Trophoblast cell (in vitro differentiated cells and primary cell): ENCODE results near the gene PALS1.
"Not testable (repeated sequence)": the region's sequence is repeated elsewhere in the genome, so short reads cannot be mapped to it uniquely, and the experiment has no call there.

ENCODE experiments used
- DNase-seq, 2 donors: peaks; one replicate each; pipeline ENCODE4 v3.0.0-alpha.2; 2016
- H2AFZ ChIP-seq: 2 replicates; pipeline ENCODE4 v1.6.1; 2013; ENCODE audit warnings: low read length, moderate library complexity, mild to moderate bottlenecking; ENCODE audit not compliant: insufficient read depth, poor library complexity
- H2AK5ac ChIP-seq: 2 replicates; pipeline ENCODE4 v1.6.1; 2013; ENCODE audit warnings: mild to moderate bottlenecking, low read length
- H2BK120ac ChIP-seq: 2 replicates; pipeline ENCODE4 v1.6.1; 2013; ENCODE audit warnings: low read length, mild to moderate bottlenecking, moderate library complexity; ENCODE audit not compliant: insufficient read depth, poor library complexity
- H2BK12ac ChIP-seq: 2 replicates; pipeline ENCODE4 v1.6.1; 2013; ENCODE audit warnings: mild to moderate bottlenecking, low read length, moderate library complexity
- H2BK5ac ChIP-seq: 2 replicates; pipeline ENCODE4 v1.6.1; 2013; ENCODE audit warnings: low read length, low read depth, moderate library complexity, mild to moderate bottlenecking; ENCODE audit not compliant: poor library complexity
- H3K14ac ChIP-seq: 2 replicates; pipeline ENCODE4 v1.6.1; 2013; ENCODE audit warnings: mild to moderate bottlenecking, low read length
- H3K18ac ChIP-seq: 2 replicates; pipeline ENCODE4 v1.6.1; 2013; ENCODE audit warnings: mild to moderate bottlenecking, low read length
- H3K23ac ChIP-seq: 2 replicates; pipeline ENCODE4 v1.6.1; 2013; ENCODE audit warnings: low read length
- H3K27ac ChIP-seq: 2 replicates; pipeline ENCODE4 v1.5.1; 2013; ENCODE audit warnings: low read depth, mild to moderate bottlenecking, inconsistent platforms, low read length, moderate library complexity
- H3K27me3 ChIP-seq: 2 replicates; pipeline ENCODE4 v1.6.1; 2013; ENCODE audit warnings: inconsistent platforms, mild to moderate bottlenecking, low read length, moderate library complexity; ENCODE audit not compliant: insufficient read depth
- H3K36me3 ChIP-seq, 2 experiments: 1 replicate in 1 of 2; 2 replicates in 1 of 2; pipeline ENCODE4 v1.6.1; 2013; ENCODE audit warnings: low read length in 2 of 2, mild to moderate bottlenecking in 2 of 2, moderate library complexity in 1 of 2; ENCODE audit not compliant: insufficient read depth in 2 of 2, control insufficient read depth in 1 of 2
- H3K4ac ChIP-seq: 2 replicates; pipeline ENCODE4 v1.6.1; 2013; ENCODE audit warnings: low read depth, mild to moderate bottlenecking, low read length, moderate library complexity
- H3K4me1 ChIP-seq, 2 experiments: 1 replicate in 1 of 2; 2 replicates in 1 of 2; pipeline ENCODE4 v1.6.1; 2013; ENCODE audit warnings: low read length in 2 of 2, mild to moderate bottlenecking in 2 of 2, moderate library complexity in 1 of 2; ENCODE audit not compliant: insufficient read depth in 2 of 2, control insufficient read depth in 1 of 2
- H3K4me2 ChIP-seq: 2 replicates; pipeline ENCODE4 v1.6.1; 2013; ENCODE audit warnings: inconsistent platforms, mild to moderate bottlenecking, low read length, moderate library complexity
- H3K4me3 ChIP-seq: 2 replicates; pipeline ENCODE4 v1.5.1; 2013; ENCODE audit warnings: mild to moderate bottlenecking, low read depth, low read length, inconsistent platforms
- H3K79me1 ChIP-seq: one replicate; pipeline ENCODE4 v1.6.1; 2013; ENCODE audit warnings: low read length
- H3K79me2 ChIP-seq: 2 replicates; pipeline ENCODE4 v1.6.1; 2013; ENCODE audit warnings: low read length, mild to moderate bottlenecking; ENCODE audit not compliant: control insufficient read depth, insufficient read depth, poor library complexity
- H3K9ac ChIP-seq: 2 replicates; pipeline ENCODE4 v1.6.1; 2013; ENCODE audit warnings: mild to moderate bottlenecking, low read length
- H3K9me3 ChIP-seq: 2 replicates; pipeline ENCODE4 v1.6.1; 2013; ENCODE audit warnings: low read depth, mild to moderate bottlenecking, control low read depth, inconsistent platforms, low read length; ENCODE audit not compliant: insufficient read depth
- H4K12ac ChIP-seq: 2 replicates; pipeline ENCODE4 v1.6.1; 2013; ENCODE audit warnings: low read depth, mild to moderate bottlenecking, low read length, moderate library complexity
- H4K8ac ChIP-seq: 2 replicates; pipeline ENCODE4 v1.6.1; 2013; ENCODE audit warnings: low read depth, mild to moderate bottlenecking, low read length, moderate library complexity
- H4K91ac ChIP-seq: one replicate; pipeline ENCODE4 v1.6.1; 2013; ENCODE audit warnings: low read depth, mild to moderate bottlenecking, low read length, moderate library complexity
- WGBS: extraction: QIAGEN DNeasy Blood & Tissue Kit; methylation state at CpG from one replicate; pipeline ENCODE4 v1.1.7; 2013; ENCODE audit warnings: missing lambda C conversion rate; ENCODE audit not compliant: insufficient read length, insufficient coverage; ENCODE audit errors: extremely low coverage; 5-methylcytosine and 5-hydroxymethylcytosine counted together

The PALS1 gene

DNA sequence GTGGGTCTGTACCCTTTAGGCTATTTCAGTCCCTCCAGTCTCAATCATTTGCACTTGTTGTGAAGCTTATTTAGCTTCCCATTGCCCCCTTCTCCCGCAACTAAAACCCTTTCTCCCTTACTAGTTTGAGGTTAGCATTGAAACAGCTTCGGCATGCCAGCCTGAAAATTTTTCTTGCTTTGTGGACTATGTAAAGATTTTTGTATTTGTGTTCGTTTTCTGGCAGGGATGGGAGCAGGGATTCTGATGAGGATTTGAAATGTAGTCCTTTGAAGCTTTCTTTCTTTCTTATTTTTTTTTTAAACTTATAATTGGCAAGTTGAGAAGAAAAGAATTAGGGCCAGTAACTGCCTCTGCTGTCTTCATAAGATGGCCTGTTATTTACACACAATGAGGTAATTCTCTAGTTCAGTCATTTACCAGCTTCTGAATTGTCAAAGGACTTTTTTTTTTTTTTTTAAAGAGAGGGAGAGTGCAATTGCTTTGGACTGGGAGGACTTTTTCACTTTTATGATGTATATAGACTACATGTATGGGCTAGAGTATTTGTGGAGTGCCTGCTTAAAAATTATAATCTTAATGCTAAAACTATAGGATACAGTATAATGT is 29.0 kb downstream of the PALS1 start:
- Histone ChIP-seq H4K12ac (no peak overlapping the region), H2AK5ac (no peak overlapping the region), H3K18ac (no peak overlapping the region), H4K91ac (no peak overlapping the region), H3K36me3 (peaks cover 4% of the 10 kb centered on the region in 2 experiments), H3K4me3 (no peak overlapping the region), H3K79me2 (peaks cover 3% of the 10 kb centered on the region), H3K4me1 (peaks cover 3 to 12% of the 10 kb centered on the region in 2 experiments), H4K8ac (no peak overlapping the region), H2BK12ac (peak overlapping the region; percentile 95), H3K4ac (no peak overlapping the region), H3K9ac (no peak overlapping the region), H2BK5ac (peak overlapping the region; percentile 82), H2AFZ (no peak overlapping the region), H3K4me2 (peak overlapping the region; percentile 52), H3K79me1 (peaks cover 2% of the 10 kb centered on the region), H3K14ac (peak overlapping the region; percentile 57), H3K9me3 (no peaks in the 10 kb centered on the region), H3K27me3 (no peaks in the 10 kb centered on the region), H3K27ac (peak overlapping the region; percentile 90), H3K23ac (no peak overlapping the region), H2BK120ac (peak overlapping the region; percentile 73)
- no CpG with 5 or more reads among the region's 3 CpGs for WGBS
- no peak for DNase-seq

DNA sequence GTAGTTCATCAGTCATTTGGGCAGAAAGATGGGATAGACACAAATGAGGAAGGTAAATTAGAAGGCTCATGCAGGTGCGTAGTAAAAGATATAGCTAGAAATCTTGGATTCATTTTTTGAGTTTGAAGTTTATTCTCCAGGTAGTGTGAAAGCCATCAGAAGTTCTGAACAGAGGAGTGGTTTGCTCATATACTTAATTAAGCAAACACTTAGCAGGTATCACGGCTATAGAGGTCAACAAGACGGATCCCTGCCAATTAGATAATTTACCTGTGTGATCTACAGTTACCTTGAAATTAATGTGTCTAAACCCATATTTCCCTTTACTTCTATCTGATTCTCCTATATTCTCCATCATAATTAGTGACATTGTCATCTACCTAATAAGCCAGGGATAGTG is 29.7 kb downstream of the PALS1 start:
- WGBS: no CpG with 5 or more reads among the region's 3 CpGs
- Histone ChIP-seq H3K27ac (no peak overlapping the region), H3K79me2 (peaks cover 3% of the 10 kb centered on the region), H2BK120ac (no peak overlapping the region), H3K9me3 (no peaks in the 10 kb centered on the region), H3K18ac (no peak overlapping the region), H3K27me3 (no peaks in the 10 kb centered on the region), H4K12ac (no peak overlapping the region), H3K79me1 (peaks cover 2% of the 10 kb centered on the region), H3K4ac (no peak overlapping the region), H3K9ac (no peak overlapping the region), H2BK12ac (no peak overlapping the region), H3K4me1 (peaks cover 3 to 11% of the 10 kb centered on the region in 2 experiments), H2AFZ (no peak overlapping the region), H3K14ac (no peak overlapping the region), H4K91ac (no peak overlapping the region), H2BK5ac (no peak overlapping the region), H3K23ac (no peak overlapping the region), H4K8ac (no peak overlapping the region), H2AK5ac (no peak overlapping the region), H3K36me3 (peaks cover 4% of the 10 kb centered on the region in 2 experiments), H3K4me3 (no peak overlapping the region), H3K4me2 (no peak overlapping the region)
- no peak for DNase-seq

DNA sequence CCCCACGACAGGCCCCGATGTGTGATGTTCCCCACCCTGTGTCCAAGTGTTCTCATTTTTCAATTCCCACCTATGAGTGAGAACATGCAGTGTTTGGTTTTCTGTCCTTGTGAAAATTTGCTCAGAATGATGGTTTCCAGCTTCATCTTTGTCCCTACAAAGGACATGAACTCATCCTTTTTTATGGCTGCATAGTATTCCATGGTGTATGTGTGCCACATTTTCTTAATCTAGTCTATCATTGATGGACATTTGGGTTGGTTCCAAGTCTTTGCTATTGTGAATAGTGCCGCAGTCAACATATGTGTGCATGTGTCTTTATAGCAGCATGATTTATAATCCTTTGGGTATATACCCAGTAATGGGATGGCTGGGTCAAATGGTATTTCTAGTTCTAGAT is 32.0 kb downstream of the PALS1 start:
- DNase-seq, H3K23ac ChIP-seq, H3K4me1 ChIP-seq, H4K8ac ChIP-seq, H2BK120ac ChIP-seq, H3K4me3 ChIP-seq, H3K79me1 ChIP-seq, H3K18ac ChIP-seq, H3K27me3 ChIP-seq, H2AK5ac ChIP-seq, H3K9me3 ChIP-seq, H3K4me2 ChIP-seq, H2BK12ac ChIP-seq, H3K9ac ChIP-seq, H4K12ac ChIP-seq, H2BK5ac ChIP-seq, H3K79me2 ChIP-seq, H3K36me3 ChIP-seq, H3K27ac ChIP-seq, H4K91ac ChIP-seq, H3K4ac ChIP-seq, H3K14ac ChIP-seq, H2AFZ ChIP-seq: not testable (repeated sequence)
- WGBS: no CpG with 5 or more reads among the region's 3 CpGs

DNA sequence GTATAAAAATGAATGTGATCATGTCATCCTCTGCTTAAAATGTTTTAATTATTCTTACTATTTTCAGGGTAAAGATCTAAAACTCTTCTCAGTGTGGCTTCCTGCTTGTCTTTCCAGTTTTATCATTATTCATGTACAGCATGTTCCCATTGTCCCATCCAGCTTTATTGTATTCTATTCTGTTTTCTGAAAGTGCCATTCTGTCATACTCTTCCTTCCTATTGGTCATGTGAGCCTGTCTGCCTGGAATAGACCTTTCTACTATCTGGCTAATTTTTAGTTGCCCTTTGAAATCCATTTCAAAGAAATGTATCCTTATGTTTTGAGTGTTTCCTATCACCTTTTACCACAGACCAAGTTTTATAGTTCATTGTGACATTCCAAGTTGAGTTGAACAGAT is 34.9 kb downstream of the PALS1 start:
- H3K9me3 ChIP-seq: no peaks in the 10 kb centered on the region
- no peak overlapping the region for H3K4ac ChIP-seq
- H3K79me2 ChIP-seq: peaks cover 3% of the 10 kb centered on the region
- H3K36me3 ChIP-seq: peaks cover 4 to 5% of the 10 kb centered on the region in 2 experiments
- H3K4me1 ChIP-seq: no peaks in the 10 kb centered on the region
- H3K9ac ChIP-seq: no peak overlapping the region
- no peak overlapping the region for H2AFZ ChIP-seq
- H3K27me3 ChIP-seq: no peaks in the 10 kb centered on the region
- no peak overlapping the region for H2BK5ac ChIP-seq
- no peak overlapping the region for H3K4me3 ChIP-seq
- no peak overlapping the region for H2AK5ac ChIP-seq
- H3K14ac ChIP-seq: no peak overlapping the region
- H3K79me1 ChIP-seq: no peaks in the 10 kb centered on the region
- H3K23ac ChIP-seq: no peak overlapping the region
- no peak overlapping the region for H4K12ac ChIP-seq
- no peak overlapping the region for H3K27ac ChIP-seq
- no peak overlapping the region for H2BK120ac ChIP-seq
- H3K4me2 ChIP-seq: no peak overlapping the region
- DNase-seq: no peak
- no peak overlapping the region for H2BK12ac ChIP-seq
- H3K18ac ChIP-seq: no peak overlapping the region
- no peak overlapping the region for H4K8ac ChIP-seq
- H4K91ac ChIP-seq: no peak overlapping the region
